ENCODE results near the gene SNAPC1. TPM values are rescaled to one million over a fixed set of nuclear protein-coding genes. Genes with fewer than 3 reads are reported as not detected.

SNAPC1 gene
- total RNA-seq, 1 experiment from 2014 or later = 18.4 TPM

DNA sequence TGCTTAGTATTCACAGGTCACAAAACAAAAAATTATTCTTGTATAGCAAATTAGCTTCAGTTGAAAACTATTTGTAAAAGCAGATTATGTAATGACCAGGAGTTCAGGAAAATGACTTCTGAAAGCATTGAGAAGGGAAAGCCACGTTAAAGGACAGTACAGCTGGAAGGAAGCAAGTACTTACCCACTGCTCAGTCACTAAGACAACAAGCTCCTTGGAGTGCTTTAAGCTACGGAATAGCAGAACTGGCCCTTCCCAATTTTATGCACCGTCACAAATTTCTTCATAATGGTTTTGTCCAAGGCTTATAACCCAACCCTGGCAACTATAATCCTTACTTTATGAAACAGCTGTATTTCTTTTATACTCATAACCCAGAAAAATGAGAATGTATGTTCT, 13.0 kb upstream of the SNAPC1 start:
- Mint-ChIP-seq H3K27ac (ENCODE audit: low read depth, unreplicated experiment) (no peak overlapping the region), H3K27me3 (ENCODE audit: insufficient read depth, unreplicated experiment) (no peaks in the 10 kb centered on the region), H3K4me1 (ENCODE audit: insufficient read depth, unreplicated experiment) (peaks cover 6% of the 10 kb centered on the region), H3K9me3 (ENCODE audit: unreplicated experiment) (no peaks in the 10 kb centered on the region), H3K4me3 (ENCODE audit: unreplicated experiment) (peak overlapping the region; percentile 38), H3K36me3 (ENCODE audit: insufficient read depth, unreplicated experiment) (peaks cover 55% of the 10 kb centered on the region)
- intact Hi-C loops (cut with micrococcal nuclease) = no loop called here
- TF ChIP-seq, protein P1, sequence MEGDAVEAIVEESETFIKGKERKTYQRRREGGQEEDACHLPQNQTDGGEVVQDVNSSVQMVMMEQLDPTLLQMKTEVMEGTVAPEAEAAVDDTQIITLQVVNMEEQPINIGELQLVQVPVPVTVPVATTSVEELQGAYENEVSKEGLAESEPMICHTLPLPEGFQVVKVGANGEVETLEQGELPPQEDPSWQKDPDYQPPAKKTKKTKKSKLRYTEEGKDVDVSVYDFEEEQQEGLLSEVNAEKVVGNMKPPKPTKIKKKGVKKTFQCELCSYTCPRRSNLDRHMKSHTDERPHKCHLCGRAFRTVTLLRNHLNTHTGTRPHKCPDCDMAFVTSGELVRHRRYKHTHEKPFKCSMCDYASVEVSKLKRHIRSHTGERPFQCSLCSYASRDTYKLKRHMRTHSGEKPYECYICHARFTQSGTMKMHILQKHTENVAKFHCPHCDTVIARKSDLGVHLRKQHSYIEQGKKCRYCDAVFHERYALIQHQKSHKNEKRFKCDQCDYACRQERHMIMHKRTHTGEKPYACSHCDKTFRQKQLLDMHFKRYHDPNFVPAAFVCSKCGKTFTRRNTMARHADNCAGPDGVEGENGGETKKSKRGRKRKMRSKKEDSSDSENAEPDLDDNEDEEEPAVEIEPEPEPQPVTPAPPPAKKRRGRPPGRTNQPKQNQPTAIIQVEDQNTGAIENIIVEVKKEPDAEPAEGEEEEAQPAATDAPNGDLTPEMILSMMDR (IDR thresholded peaks at IDR 0.05; ENCODE audit: unreplicated experiment) = no peak
- no TSS peak for BruUV-seq (replicated peaks)
- ChIA-PET POLR2A (interaction anchor here (0.7 to 10.2 kb wide), 7 partner anchors 14 to 289 kb away, joined by 3 to 158 read pairs (median 3); partner anchors contain the start of genes HIF1A and SNAPC1), CTCF (interaction anchor here (0.8 to 2.9 kb wide), 6 partner anchors 13 to 287 kb away, joined by 3 to 18 read pairs (median 4); partner anchors contain the start of gene SNAPC1)
- peak; percentile 43 for DNase-seq (ENCODE audit: unreplicated experiment)

DNA sequence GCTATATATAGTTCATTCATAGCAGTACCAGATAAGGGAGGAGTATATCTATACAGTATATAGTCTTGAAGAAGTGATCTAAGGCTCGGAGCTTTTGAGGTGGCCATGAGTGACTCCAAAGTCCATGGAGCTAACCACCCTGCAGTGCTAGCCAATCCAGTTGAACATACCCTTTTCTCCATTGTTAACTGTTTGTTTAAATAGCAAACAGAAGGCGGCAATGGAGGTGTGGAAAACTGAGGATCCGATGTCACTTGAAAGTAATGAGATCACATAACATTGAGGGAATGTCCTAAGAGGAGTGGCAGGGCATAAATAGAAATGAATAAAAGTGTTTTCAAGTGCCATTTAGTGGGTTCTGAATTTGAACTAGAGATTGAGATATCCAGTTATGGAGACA, 12.4 kb upstream of the SNAPC1 start:
- DNase-seq (ENCODE audit: unreplicated experiment) = no peak
- ChIA-PET CTCF (interaction anchor here (1.0 to 2.9 kb wide), 5 partner anchors 12 to 287 kb away, joined by 3 to 18 read pairs (median 5); partner anchors contain the start of gene SNAPC1), POLR2A (interaction anchor here (1.1 to 10.2 kb wide), 8 partner anchors 9 to 289 kb away, joined by 3 to 158 read pairs (median 5); partner anchors contain the start of genes HIF1A and SNAPC1)
- Mint-ChIP-seq H3K9me3 (ENCODE audit: unreplicated experiment) (peaks cover 5% of the 10 kb centered on the region), H3K36me3 (ENCODE audit: insufficient read depth, unreplicated experiment) (peaks cover 55% of the 10 kb centered on the region), H3K4me1 (ENCODE audit: insufficient read depth, unreplicated experiment) (peaks cover 10% of the 10 kb centered on the region), H3K4me3 (ENCODE audit: unreplicated experiment) (peak overlapping the region; percentile 36), H3K27ac (ENCODE audit: low read depth, unreplicated experiment) (no peak overlapping the region), H3K27me3 (ENCODE audit: insufficient read depth, unreplicated experiment) (no peaks in the 10 kb centered on the region)
- no TSS peak for BruUV-seq (replicated peaks)
- intact Hi-C loops (cut with micrococcal nuclease) = loop anchor here (5.0 kb wide), 2 partner anchors 87 to 278 kb away; no protein-coding TSS in a partner anchor
- TF ChIP-seq, protein P1 (IDR thresholded peaks at IDR 0.05; ENCODE audit: unreplicated experiment) = no peak

- CTCF ChIA-PET = interaction anchor here (0.7 to 2.9 kb wide), 7 partner anchors 11 to 356 kb away, joined by 3 to 18 read pairs (median 3); no protein-coding TSS in a partner anchor
- peak; percentile 87 for DNase-seq (ENCODE audit: unreplicated experiment)
- Mint-ChIP-seq H3K4me3 (ENCODE audit: unreplicated experiment) (peak overlapping the region; percentile 78), H3K36me3 (ENCODE audit: insufficient read depth, unreplicated experiment) (peaks cover 45% of the 10 kb centered on the region), H3K9me3 (ENCODE audit: unreplicated experiment) (peaks cover 13% of the 10 kb centered on the region), H3K27me3 (ENCODE audit: insufficient read depth, unreplicated experiment) (no peaks in the 10 kb centered on the region), H3K27ac (ENCODE audit: low read depth, unreplicated experiment) (peak overlapping the region; percentile 70), H3K4me1 (ENCODE audit: insufficient read depth, unreplicated experiment) (peaks cover 17% of the 10 kb centered on the region)
- BruUV-seq (replicated peaks) = TSS peak; percentile 68
- TF ChIP-seq, protein P1 (IDR thresholded peaks at IDR 0.05; ENCODE audit: unreplicated experiment) = no peak
- POLR2A ChIA-PET = interaction anchor here (0.5 to 10.2 kb wide), 16 partner anchors 10 to 1080 kb away, joined by 3 to 158 read pairs (median 4); partner anchors contain the start of genes HIF1A and SNAPC1
- intact Hi-C loops (cut with micrococcal nuclease) = loop anchor here (5.0 kb wide), 2 partner anchors 86 to 279 kb away; no protein-coding TSS in a partner anchor
These were observed 11.3 kb upstream of the SNAPC1 start for GRCh38 chr14:61750708-61751474.

- Mint-ChIP-seq H3K4me1 (ENCODE audit: insufficient read depth, unreplicated experiment) (peaks cover 17% of the 10 kb centered on the region), H3K4me3 (ENCODE audit: unreplicated experiment) (peak overlapping the region; percentile 78), H3K9me3 (ENCODE audit: unreplicated experiment) (peaks cover 14% of the 10 kb centered on the region), H3K36me3 (ENCODE audit: insufficient read depth, unreplicated experiment) (peaks cover 39% of the 10 kb centered on the region), H3K27me3 (ENCODE audit: insufficient read depth, unreplicated experiment) (no peaks in the 10 kb centered on the region), H3K27ac (ENCODE audit: low read depth, unreplicated experiment) (no peak overlapping the region)
- DNase-seq (ENCODE audit: unreplicated experiment) = no peak
- ChIA-PET POLR2A (interaction anchor here (0.5 to 10.2 kb wide), 12 partner anchors 11 to 430 kb away, joined by 3 to 158 read pairs (median 3); partner anchors contain the start of gene SNAPC1), CTCF (interaction anchor here (0.6 to 2.0 kb wide), 3 partner anchors 10 to 1137 kb away, joined by 3 to 7 read pairs (median 4); no protein-coding TSS in a partner anchor)
- intact Hi-C loops (cut with micrococcal nuclease) = loop anchor here (5.0 kb wide), 2 partner anchors 86 to 279 kb away; no protein-coding TSS in a partner anchor
- TF ChIP-seq, protein P1 (IDR thresholded peaks at IDR 0.05; ENCODE audit: unreplicated experiment) = no peak
- TSS peak; percentile 1 for BruUV-seq (replicated peaks)
These were observed 10.7 kb upstream of the SNAPC1 start for GRCh38 chr14:61751475-61751989.
